ENCODE results near the gene CRX.
"Not testable (repeated sequence)": the region's sequence is repeated elsewhere in the genome, so short reads cannot be mapped to it uniquely, and the experiment has no call there.

CRX gene

DNA sequence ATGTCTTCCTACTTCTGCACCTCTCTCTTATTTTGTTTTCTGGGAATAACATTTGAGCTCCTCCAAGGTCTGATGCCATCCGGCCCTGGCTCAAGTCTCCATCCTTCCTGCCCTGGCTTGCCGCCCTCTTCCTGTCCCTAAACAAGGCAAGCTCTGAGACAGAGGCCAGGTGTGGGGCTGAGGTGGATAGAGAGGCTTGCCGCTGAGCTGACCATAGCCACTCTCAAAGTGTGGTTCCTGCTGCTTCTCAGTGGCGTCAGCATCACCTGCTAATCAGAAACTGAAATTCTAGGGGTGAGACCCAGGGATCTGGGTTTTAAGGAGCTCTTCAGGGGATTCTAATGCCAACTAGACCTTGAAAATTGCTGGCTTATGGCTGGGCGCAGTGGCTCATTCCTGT lies 31.3 kb downstream of the CRX start:
- H3K9me2 ChIP-seq (replicated peaks; ENCODE audit: insufficient read depth, low read length) = no peaks in the 10 kb centered on the region
- no peaks in the 10 kb centered on the region for H3K9me3 ChIP-seq (replicated peaks; ENCODE audit: insufficient read depth, low read length)
- no peak overlapping the region for H3K27ac ChIP-seq (ENCODE audit: low read length)
- no peak for DNase-seq
- TF ChIP-seq EZH2phosphoT487 (IDR thresholded peaks at IDR 0.05; ENCODE audit: low read length) (no peak), CTCF (IDR thresholded peaks at IDR 0.05; ENCODE audit: low read length) (no peak), EZH2 (optimal IDR thresholded peaks at IDR 0.05; ENCODE audit: low read depth, low read length) (no peak)
- H2AFZ ChIP-seq (ENCODE audit: low read length) = no peak overlapping the region
- H3K36me3 ChIP-seq (replicated peaks; ENCODE audit: insufficient read depth, low read length) = no peaks in the 10 kb centered on the region
- H3F3A ChIP-seq (ENCODE audit: insufficient read depth, low read length) = no peaks in the 10 kb centered on the region
- H3K4me3 ChIP-seq (ENCODE audit: low read length) = no peak overlapping the region
- peaks cover 95% of the 10 kb centered on the region for H3K27me3 ChIP-seq (replicated peaks; ENCODE audit: insufficient read depth, low read length)
- H4K20me1 ChIP-seq (ENCODE audit: insufficient read depth, low read length) = no peaks in the 10 kb centered on the region
- H3K9ac ChIP-seq (ENCODE audit: low read length) = no peak overlapping the region
- H3K4me2 ChIP-seq (ENCODE audit: low read depth, low read length) = no peak overlapping the region
- no peaks in the 10 kb centered on the region for H3K79me2 ChIP-seq (ENCODE audit: low read length)
- no peaks in the 10 kb centered on the region for H3K4me1 ChIP-seq (ENCODE audit: low read length)

- Histone ChIP-seq H3K9me3 (replicated peaks; ENCODE audit: insufficient read depth, low read length) (no peaks in the 10 kb centered on the region), H3K9ac (ENCODE audit: low read length) (no peak overlapping the region), H3F3A (ENCODE audit: insufficient read depth, low read length) (no peaks in the 10 kb centered on the region), H3K27ac (ENCODE audit: low read length) (no peak overlapping the region), H3K4me1 (ENCODE audit: low read length) (no peaks in the 10 kb centered on the region), H2AFZ (ENCODE audit: low read length) (no peak overlapping the region), H3K79me2 (ENCODE audit: low read length) (no peaks in the 10 kb centered on the region), H3K27me3 (replicated peaks; ENCODE audit: insufficient read depth, low read length) (peaks cover 89% of the 10 kb centered on the region), H3K4me3 (ENCODE audit: low read length) (no peak overlapping the region), H3K36me3 (replicated peaks; ENCODE audit: insufficient read depth, low read length) (no peaks in the 10 kb centered on the region), H4K20me1 (ENCODE audit: insufficient read depth, low read length) (no peaks in the 10 kb centered on the region), H3K9me2 (replicated peaks; ENCODE audit: insufficient read depth, low read length) (no peaks in the 10 kb centered on the region), H3K4me2 (ENCODE audit: low read depth, low read length) (no peak overlapping the region)
- TF ChIP-seq EZH2 (optimal IDR thresholded peaks at IDR 0.05; ENCODE audit: low read depth, low read length) (no peak), EZH2phosphoT487 (IDR thresholded peaks at IDR 0.05; ENCODE audit: low read length) (no peak), CTCF (IDR thresholded peaks at IDR 0.05; ENCODE audit: low read length) (no peak)
- peak; percentile 18 for DNase-seq
Observed at GRCh38 chr19:47854459-47854858, 32.7 kb downstream of the CRX start.

DNA sequence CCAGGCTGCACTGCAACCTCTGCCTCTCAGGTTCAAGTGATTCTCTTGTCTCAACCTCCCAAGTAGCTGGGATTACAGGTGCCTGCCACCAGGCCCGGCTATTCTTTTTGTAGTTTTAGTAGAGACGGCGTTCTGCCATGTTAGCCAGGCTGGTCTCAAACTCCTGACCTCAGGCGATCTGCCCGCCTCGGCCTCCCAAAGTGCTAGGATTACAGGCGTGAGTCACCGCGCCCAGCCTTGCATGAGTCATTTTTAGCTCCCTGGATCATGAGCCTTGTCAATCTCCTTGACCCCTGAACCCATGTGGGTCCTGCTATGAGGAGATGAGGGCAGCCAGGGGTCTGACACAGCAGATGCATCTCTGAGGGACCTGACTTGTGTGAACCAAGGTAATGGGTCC lies 36.5 kb downstream of the CRX start:
- not testable (repeated sequence) for H3K36me3 ChIP-seq (replicated peaks; ENCODE audit: insufficient read depth, low read length); H2AFZ ChIP-seq (ENCODE audit: low read length); H3K9ac ChIP-seq (ENCODE audit: low read length); H3K27ac ChIP-seq (ENCODE audit: low read length); DNase-seq; H4K20me1 ChIP-seq (ENCODE audit: insufficient read depth, low read length); H3K79me2 ChIP-seq (ENCODE audit: low read length); H3K4me3 ChIP-seq (ENCODE audit: low read length); H3K4me1 ChIP-seq (ENCODE audit: low read length); H3K9me3 ChIP-seq (replicated peaks; ENCODE audit: insufficient read depth, low read length); H3F3A ChIP-seq (ENCODE audit: insufficient read depth, low read length); H3K4me2 ChIP-seq (ENCODE audit: low read depth, low read length); H3K9me2 ChIP-seq (replicated peaks; ENCODE audit: insufficient read depth, low read length)
- H3K27me3 ChIP-seq (replicated peaks; ENCODE audit: insufficient read depth, low read length) = peaks cover 79% of the 10 kb centered on the region

DNA sequence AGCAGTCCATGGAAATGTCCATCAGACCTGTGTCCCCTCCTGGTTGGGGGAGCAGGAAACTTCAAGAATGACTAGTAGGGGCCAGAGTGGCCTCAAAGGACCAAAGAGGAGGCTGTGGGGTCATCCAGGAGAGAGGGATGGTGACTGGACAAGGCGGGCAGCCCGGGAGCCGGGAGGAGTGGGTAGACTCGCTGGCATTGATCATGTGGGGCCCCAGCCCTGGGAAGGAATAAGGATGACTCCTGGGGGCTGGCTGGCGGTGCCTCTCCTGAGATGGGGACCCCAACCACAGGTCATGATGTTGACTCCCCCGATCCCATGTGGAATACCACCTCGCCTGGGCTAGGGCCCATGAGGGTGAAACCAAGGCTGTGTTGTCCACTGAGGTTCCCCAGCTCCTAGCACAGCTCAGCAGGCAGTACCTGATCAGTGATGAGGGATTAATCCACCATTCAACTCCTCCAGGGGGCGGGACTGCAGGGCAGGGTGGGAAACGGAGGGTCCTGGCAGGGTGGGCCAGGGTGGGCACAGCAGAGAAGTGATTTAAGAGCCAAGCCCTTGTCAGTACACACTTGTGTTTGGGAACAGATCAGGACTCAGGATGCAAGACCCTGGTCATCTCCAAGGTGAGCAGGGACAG lies 37.0 kb downstream of the CRX start, which contains the start of gene TPRX2:
Gene TPRX2, plus strand, starts transcription at position 590 of the 640 bp plus-strand sequence. Its CDS starts 12 bp downstream, at position 602.
- H3K9ac ChIP-seq (ENCODE audit: low read length); H3K9me2 ChIP-seq (replicated peaks; ENCODE audit: insufficient read depth, low read length); H3K9me3 ChIP-seq (replicated peaks; ENCODE audit: insufficient read depth, low read length); H3F3A ChIP-seq (ENCODE audit: insufficient read depth, low read length); H2AFZ ChIP-seq (ENCODE audit: low read length); H3K79me2 ChIP-seq (ENCODE audit: low read length); H3K4me2 ChIP-seq (ENCODE audit: low read depth, low read length); H3K36me3 ChIP-seq (replicated peaks; ENCODE audit: insufficient read depth, low read length); H3K4me3 ChIP-seq (ENCODE audit: low read length); H3K27ac ChIP-seq (ENCODE audit: low read length); H3K4me1 ChIP-seq (ENCODE audit: low read length); DNase-seq; H4K20me1 ChIP-seq (ENCODE audit: insufficient read depth, low read length): not testable (repeated sequence)
- H3K27me3 ChIP-seq (replicated peaks; ENCODE audit: insufficient read depth, low read length) = peaks cover 77% of the 10 kb centered on the region

- H3K27ac ChIP-seq (ENCODE audit: low read length); H3K79me2 ChIP-seq (ENCODE audit: low read length); DNase-seq; H3K36me3 ChIP-seq (replicated peaks; ENCODE audit: insufficient read depth, low read length); H2AFZ ChIP-seq (ENCODE audit: low read length); H3K4me2 ChIP-seq (ENCODE audit: low read depth, low read length); H3K4me1 ChIP-seq (ENCODE audit: low read length); H4K20me1 ChIP-seq (ENCODE audit: insufficient read depth, low read length); H3F3A ChIP-seq (ENCODE audit: insufficient read depth, low read length); H3K9me2 ChIP-seq (replicated peaks; ENCODE audit: insufficient read depth, low read length); H3K9me3 ChIP-seq (replicated peaks; ENCODE audit: insufficient read depth, low read length); H3K9ac ChIP-seq (ENCODE audit: low read length); H3K4me3 ChIP-seq (ENCODE audit: low read length): not testable (repeated sequence)
- H3K27me3 ChIP-seq (replicated peaks; ENCODE audit: insufficient read depth, low read length) = peaks cover 77% of the 10 kb centered on the region
Observed at GRCh38 chr19:47859838-47860237, 38.1 kb downstream of the CRX start.
